ENCODE data around the gene MGAT5. TPM values are rescaled to one million over a fixed set of nuclear protein-coding genes. Genes with fewer than 3 reads are reported as not detected.

MGAT5 gene
- total RNA-seq, 2 experiments from 2014 or later: 60.8 to 68.0 TPM

DNA sequence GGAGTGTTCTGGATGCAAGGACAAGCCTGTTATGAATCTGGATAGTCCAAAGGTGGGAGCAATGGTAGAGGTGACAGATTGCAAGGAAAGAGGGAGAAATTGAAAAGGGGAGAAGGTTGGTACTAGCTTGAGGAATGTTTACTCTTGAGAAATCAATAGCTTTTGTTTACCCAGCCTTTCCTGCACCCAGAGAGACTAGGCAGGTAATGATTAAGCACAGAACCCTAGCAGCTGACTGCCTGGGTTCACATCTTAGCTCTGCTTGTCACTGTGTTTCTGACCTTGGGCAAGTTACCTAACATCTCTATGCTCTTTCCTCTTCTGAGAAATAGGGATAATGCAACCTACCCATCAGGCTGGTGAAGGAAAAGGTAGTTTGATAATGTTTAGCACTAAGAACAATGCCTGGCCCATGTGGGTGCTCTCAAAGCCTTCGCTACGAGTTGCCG is 178.6 kb downstream of the MGAT5 start:
- H3K36me3 ChIP-seq (ENCODE audit: insufficient read depth, low read length): peaks cover 73% of the 10 kb centered on the region
- H3K4me3 ChIP-seq (ENCODE audit: low read depth, low read length, poor library complexity, severe bottlenecking): no peak overlapping the region
- no peak overlapping the region for H2AFZ ChIP-seq (ENCODE audit: low read length)
- H3K27ac ChIP-seq (ENCODE audit: low read depth, low read length, poor library complexity, severe bottlenecking): no peak overlapping the region
- TF ChIP-seq EZH2phosphoT487 (IDR thresholded peaks at IDR 0.05; ENCODE audit: borderline replicate concordance, low read depth, low read length): no peak
- TF ChIP-seq, protein P1, sequence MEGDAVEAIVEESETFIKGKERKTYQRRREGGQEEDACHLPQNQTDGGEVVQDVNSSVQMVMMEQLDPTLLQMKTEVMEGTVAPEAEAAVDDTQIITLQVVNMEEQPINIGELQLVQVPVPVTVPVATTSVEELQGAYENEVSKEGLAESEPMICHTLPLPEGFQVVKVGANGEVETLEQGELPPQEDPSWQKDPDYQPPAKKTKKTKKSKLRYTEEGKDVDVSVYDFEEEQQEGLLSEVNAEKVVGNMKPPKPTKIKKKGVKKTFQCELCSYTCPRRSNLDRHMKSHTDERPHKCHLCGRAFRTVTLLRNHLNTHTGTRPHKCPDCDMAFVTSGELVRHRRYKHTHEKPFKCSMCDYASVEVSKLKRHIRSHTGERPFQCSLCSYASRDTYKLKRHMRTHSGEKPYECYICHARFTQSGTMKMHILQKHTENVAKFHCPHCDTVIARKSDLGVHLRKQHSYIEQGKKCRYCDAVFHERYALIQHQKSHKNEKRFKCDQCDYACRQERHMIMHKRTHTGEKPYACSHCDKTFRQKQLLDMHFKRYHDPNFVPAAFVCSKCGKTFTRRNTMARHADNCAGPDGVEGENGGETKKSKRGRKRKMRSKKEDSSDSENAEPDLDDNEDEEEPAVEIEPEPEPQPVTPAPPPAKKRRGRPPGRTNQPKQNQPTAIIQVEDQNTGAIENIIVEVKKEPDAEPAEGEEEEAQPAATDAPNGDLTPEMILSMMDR (conservative IDR thresholded peaks at IDR 0.05; ENCODE audit: low read length): no peak
- ChIA-PET POLR2A (interaction anchor here (0.6 kb wide), 1 partner anchor 464 kb away, joined by 3 read pairs; no protein-coding TSS in a partner anchor), CTCF (ENCODE audit: unreplicated experiment) (no interaction called here)
- no peaks in the 10 kb centered on the region for H3K79me2 ChIP-seq (ENCODE audit: insufficient read depth, low read depth, low read length)
- H3K4me2 ChIP-seq (ENCODE audit: low read length): no peak overlapping the region
- intact Hi-C loops (cut with micrococcal nuclease; ENCODE audit: unreplicated experiment): no loop called here
- no peak for DNase-seq (ENCODE audit: low spot score)
- no peaks in the 10 kb centered on the region for H3K4me1 ChIP-seq (ENCODE audit: insufficient read depth, low read length, poor library complexity, severe bottlenecking)
- H4K20me1 ChIP-seq (ENCODE audit: insufficient read depth, low read length): no peaks in the 10 kb centered on the region
- BruUV-seq (replicated peaks): no TSS peak
- no peaks in the 10 kb centered on the region for H3K9me3 ChIP-seq (ENCODE audit: low read length)
- H3K9me2 ChIP-seq (ENCODE audit: insufficient read depth, low read length): no peaks in the 10 kb centered on the region

- Histone ChIP-seq H3K9me3 (ENCODE audit: low read length) (no peaks in the 10 kb centered on the region), H3K79me2 (ENCODE audit: insufficient read depth, low read depth, low read length) (no peaks in the 10 kb centered on the region), H3K4me1 (ENCODE audit: insufficient read depth, low read length, poor library complexity, severe bottlenecking) (no peaks in the 10 kb centered on the region), H3K27ac (ENCODE audit: low read depth, low read length, poor library complexity, severe bottlenecking) (no peak overlapping the region), H3K9me2 (ENCODE audit: insufficient read depth, low read length) (no peaks in the 10 kb centered on the region), H3K36me3 (ENCODE audit: insufficient read depth, low read length) (peaks cover 67% of the 10 kb centered on the region), H3K4me3 (ENCODE audit: low read depth, low read length, poor library complexity, severe bottlenecking) (no peak overlapping the region), H4K20me1 (ENCODE audit: insufficient read depth, low read length) (no peaks in the 10 kb centered on the region), H3K4me2 (ENCODE audit: low read length) (no peak overlapping the region), H2AFZ (ENCODE audit: low read length) (no peak overlapping the region)
- CTCF ChIA-PET (ENCODE audit: unreplicated experiment): no interaction called here
- POLR2A ChIA-PET: no interaction called here
- intact Hi-C loops (cut with micrococcal nuclease; ENCODE audit: unreplicated experiment): no loop called here
- no peak for TF ChIP-seq EZH2phosphoT487 (IDR thresholded peaks at IDR 0.05; ENCODE audit: borderline replicate concordance, low read depth, low read length)
- TF ChIP-seq, protein P1 (conservative IDR thresholded peaks at IDR 0.05; ENCODE audit: low read length): no peak
- no TSS peak for BruUV-seq (replicated peaks)
- no peak for DNase-seq (ENCODE audit: low spot score)
Observed at GRCh38 chr2:134433469-134433868, 179.6 kb downstream of the MGAT5 start.

GRCh38 chr2:134433979-134434378 is 180.1 kb downstream of the MGAT5 start:
- intact Hi-C loops (cut with micrococcal nuclease; ENCODE audit: unreplicated experiment): no loop called here

More at GRCh38 chr2:134433979-134434378, 180.1 kb downstream of the MGAT5 start:
- no peaks in the 10 kb centered on the region for H4K20me1 ChIP-seq (ENCODE audit: insufficient read depth, low read length)
- ChIA-PET CTCF (ENCODE audit: unreplicated experiment) (no interaction called here), POLR2A (no interaction called here)
- H3K4me2 ChIP-seq (ENCODE audit: low read length): no peak overlapping the region
- H3K36me3 ChIP-seq (ENCODE audit: insufficient read depth, low read length): peaks cover 62% of the 10 kb centered on the region
- no peaks in the 10 kb centered on the region for H3K4me1 ChIP-seq (ENCODE audit: insufficient read depth, low read length, poor library complexity, severe bottlenecking)
- H2AFZ ChIP-seq (ENCODE audit: low read length): no peak overlapping the region
- TF ChIP-seq, protein P1 (conservative IDR thresholded peaks at IDR 0.05; ENCODE audit: low read length): no peak
- TF ChIP-seq EZH2phosphoT487 (IDR thresholded peaks at IDR 0.05; ENCODE audit: borderline replicate concordance, low read depth, low read length): no peak
- no peak overlapping the region for H3K27ac ChIP-seq (ENCODE audit: low read depth, low read length, poor library complexity, severe bottlenecking)
- no peak for DNase-seq (ENCODE audit: low spot score)
- no peaks in the 10 kb centered on the region for H3K9me2 ChIP-seq (ENCODE audit: insufficient read depth, low read length)
- no TSS peak for BruUV-seq (replicated peaks)
- no peak overlapping the region for H3K4me3 ChIP-seq (ENCODE audit: low read depth, low read length, poor library complexity, severe bottlenecking)
- H3K79me2 ChIP-seq (ENCODE audit: insufficient read depth, low read depth, low read length): no peaks in the 10 kb centered on the region
- H3K9me3 ChIP-seq (ENCODE audit: low read length): no peaks in the 10 kb centered on the region
